NOMO-1 treated with dmso at 0.1 percent for 144 hours (cell line): ENCODE data around the gene TCF19.
A peak's percentile ranks its signal among the peaks of the same experiment; 100 is the strongest.

ENCODE experiments used
- DNase-seq: peaks from one replicate; lab custom pipeline; 2025; ENCODE audit not compliant: unreplicated experiment; lab: John Stamatoyannopoulos, UW

Gene TCF19

GRCh38 chr6:31158140-31158862 lies at the start of gene TCF19:
TCF19 (plus strand) TSS chr6:31158589; CDS start chr6:31159470, 881 bp downstream.
- peak; percentile 96 for DNase-seq

DNA sequence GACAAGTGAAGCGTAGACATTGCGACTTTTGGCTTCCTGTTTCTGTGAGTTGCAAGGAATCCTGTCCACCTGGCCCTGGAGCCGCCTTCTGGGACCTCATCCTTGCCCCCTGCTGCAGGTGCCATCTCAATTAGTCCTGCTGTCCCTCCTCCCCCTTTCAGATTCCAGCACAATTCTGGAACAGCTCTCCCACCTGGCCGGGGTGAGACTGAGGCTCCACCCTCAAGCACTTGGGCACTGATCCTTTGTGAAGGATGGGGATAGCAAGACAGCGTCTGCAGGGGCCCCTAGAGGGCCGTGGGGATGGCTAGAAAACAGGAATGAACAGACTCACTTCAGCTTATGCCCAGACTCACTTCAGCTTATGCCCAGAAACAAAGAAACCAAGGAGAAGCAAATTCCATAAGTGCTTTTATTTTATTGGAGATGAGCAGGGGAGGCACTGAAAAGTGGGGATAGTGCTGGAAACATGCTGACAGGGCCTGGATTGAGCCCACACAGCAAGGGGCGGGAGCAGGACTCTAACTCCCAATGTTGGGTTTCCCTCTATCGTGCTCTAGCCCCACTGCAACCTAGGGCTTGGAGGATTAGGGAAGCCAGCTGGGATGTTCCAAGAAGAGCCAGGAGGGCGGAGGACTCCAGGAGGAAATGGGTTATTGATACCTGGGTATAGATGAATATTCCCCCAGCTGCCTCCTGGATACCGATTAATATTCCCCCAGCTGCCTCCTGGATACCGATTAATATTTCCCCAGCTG lies 47.4 kb upstream of the TCF19 start:
- DNase-seq, result no peak

DNA sequence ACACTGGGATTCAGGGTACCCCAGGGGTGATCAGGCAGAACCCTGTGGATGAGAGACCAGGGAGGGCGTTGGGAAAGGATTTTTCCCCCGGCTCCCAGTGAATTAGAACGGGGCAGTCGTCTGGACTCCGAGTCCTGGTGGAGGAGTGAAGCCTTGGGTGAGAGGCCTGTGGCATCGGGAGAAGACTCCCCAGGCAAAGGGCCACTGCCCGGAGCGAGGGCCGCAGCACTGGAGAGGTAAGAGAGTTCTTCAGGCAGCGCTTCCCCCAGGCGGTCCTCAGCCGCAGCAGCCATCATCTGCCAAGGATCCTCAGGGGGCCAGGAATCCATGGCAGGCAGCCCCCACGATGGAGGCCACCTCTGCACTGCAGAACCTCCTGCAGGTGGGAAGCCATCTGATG lies 46.7 kb upstream of the TCF19 start:
- no peak for DNase-seq

GRCh38 chr6:31112478-31112877 lies 45.9 kb upstream of the TCF19 start, which contains the start of gene C6orf15:
C6orf15 (minus strand) TSS chr6:31112575; CDS start chr6:31112555, 20 bp downstream.
- no peak for DNase-seq

GRCh38 chr6:31113861-31114540 lies 44.4 kb upstream of the TCF19 start:
- no peak for DNase-seq

DNA sequence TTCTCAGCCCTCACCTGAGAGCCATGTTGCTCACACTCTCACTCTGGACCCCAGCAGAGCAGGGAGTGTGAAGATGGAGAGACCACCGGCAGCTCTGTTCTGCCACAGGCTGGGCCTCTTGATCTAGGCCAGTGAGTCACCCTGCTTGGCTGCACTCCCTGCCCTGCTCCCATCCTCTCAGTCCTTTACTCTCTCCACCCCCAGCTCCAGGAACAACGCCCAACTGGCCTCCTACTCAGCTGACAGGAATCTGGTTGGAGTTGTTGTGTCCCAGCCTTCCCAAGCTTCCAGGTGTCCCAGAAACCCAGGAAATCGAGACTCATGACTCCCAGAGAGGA lies 43.9 kb upstream of the TCF19 start, which contains the start of gene PSORS1C1:
PSORS1C1 (plus strand) TSS at position 260 of the 338 bp plus-strand sequence. CDS start 14,833 bp downstream, outside the sequence.
- no peak for DNase-seq

GRCh38 chr6:31114970-31115849 lies 43.2 kb upstream of the TCF19 start:
- DNase-seq, result no peak

GRCh38 chr6:31115941-31116560 lies 42.3 kb upstream of the TCF19 start:
- no peak for DNase-seq

DNA sequence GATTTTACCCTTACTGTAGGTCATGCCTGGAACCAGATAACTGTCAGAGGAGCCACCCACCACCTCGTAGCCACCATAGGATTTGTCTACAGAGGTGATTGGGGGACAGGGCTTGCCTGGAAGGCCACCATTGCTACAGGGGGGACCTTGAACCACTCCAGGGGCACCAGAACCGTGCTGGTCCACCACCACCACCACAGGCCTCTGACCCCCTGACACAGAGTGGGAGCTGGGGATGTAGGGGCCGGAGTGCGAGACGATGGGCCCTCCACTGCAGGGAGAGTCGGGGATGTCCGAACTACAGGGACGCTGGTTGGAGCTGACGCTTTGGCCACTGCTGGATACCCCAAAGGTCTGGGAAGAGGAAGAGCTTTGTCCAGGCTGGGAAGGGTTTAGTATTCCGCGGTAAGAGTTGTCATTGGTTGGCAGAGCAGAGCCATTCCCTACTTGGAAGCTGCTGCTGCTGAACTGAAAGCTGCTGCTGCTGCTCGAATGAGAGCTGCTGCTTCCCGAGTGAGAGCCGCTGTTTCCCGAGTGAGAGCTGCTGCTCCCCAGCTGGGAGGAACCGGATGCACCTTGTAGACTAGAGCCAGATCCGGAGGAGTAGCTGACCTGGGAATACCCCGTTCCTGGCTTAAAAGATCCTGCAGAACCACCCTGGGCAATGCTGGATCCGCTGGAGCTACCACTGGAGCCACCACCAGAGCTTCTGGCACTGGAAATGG lies 41.6 kb upstream of the TCF19 start:
- no peak for DNase-seq

- DNase-seq, result no peak
Measured at GRCh38 chr6:31118178-31118577, 40.2 kb upstream of the TCF19 start.

GRCh38 chr6:31120151-31120915 lies 38.1 kb upstream of the TCF19 start, which contains the start of gene CDSN:
CDSN (minus strand) TSS chr6:31120446; CDS start chr6:31120419, 27 bp downstream.
- DNase-seq, result no peak

DNA sequence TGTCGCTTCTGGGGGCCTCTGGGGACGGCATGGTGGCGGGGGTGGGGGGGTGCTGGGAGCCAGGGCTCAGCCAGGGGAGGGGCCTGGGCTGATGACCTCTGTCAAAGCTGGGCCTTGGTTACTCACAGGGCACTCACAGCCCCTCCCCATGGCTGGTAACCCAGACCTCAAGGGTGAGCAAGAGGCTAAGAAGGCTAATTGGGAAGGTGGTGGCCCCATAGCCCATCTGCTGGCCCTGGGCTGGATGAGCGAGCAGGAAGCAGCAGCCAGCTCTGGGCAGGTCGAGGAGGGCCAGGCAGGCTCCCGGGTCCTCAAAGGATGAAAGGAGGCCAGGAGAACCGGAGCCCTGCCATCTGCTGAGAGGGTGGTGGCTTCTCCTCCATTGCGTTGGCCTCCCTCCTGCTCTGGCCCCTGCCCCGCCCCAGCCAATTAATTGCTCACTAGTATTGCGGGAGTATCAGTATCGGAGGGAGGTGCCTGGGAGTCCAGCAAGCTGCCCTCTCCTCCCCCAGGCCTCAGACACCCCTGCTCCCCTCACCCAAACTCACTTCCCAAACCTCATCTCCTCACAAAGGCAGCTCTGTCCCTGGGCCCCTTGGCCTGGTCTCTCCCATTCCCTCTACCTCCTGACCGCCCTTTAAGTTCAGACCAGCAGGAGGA lies 37.1 kb upstream of the TCF19 start:
- no peak for DNase-seq

GRCh38 chr6:31122791-31123706 lies 35.3 kb upstream of the TCF19 start:
- no peak for DNase-seq

DNA sequence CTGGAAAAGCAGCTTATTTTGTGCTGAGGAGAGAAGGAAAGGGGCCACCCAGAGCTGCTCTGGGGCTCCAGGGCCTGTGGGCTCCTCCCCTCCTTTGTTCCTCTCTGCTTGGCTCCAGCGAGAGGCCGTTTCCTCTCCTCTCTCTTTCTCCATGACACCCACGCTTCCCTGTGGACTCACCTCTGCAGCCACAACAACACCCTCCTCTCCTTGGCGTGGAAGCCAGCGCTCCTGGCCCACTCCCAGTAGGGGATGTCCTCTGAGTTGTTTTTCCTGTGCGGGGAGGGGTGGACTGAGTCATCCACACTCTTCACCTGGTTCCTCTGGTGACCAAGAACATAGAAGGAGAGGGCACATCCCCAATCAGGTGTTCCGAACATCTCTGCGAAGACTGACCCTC lies 33.2 kb upstream of the TCF19 start:
- DNase-seq, result no peak

GRCh38 chr6:31125586-31126363 lies 32.6 kb upstream of the TCF19 start:
- no peak for DNase-seq

DNA sequence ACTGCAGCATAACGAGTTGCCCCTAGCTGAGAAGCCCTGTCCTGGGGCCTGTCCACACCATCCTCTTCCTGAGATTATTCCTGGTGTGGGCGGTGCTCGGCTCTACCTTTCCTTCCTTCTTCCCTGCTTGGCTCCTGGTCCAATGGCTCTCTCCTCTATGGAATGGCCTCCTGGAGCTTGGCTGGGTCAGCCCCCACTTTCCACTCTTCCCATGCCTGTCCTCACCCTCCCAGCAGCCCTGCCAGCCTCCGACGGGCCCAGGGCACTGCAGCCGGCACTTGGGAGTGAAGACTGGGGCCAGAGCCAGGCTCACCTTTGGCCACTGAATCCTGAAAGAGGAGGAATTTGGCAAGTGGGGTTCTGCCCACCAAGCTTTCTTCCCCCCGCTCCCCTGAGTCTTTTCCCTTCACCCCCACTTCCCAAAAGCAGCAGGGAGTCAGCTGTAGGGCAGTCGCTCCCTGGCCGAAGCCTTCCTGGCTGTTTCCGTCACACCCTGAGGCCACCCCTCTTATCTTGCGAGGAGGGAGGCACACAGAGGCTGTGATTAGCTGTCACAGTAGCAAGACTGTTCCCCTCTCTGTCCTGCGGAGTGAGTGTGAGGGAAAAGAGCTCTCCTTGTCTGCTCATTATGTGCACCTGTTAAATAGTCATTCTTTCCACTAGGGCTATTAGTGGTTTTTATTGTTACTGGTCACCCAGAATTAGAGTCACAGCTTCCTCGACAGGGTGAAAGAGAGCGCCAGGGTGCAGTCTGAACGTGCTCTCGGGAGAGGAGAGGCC lies 31.8 kb upstream of the TCF19 start:
- no peak for DNase-seq
